ENCODE results near the gene ELANE.

The ELANE gene

GRCh38 chr19:823565-824121, 28.5 kb upstream of the ELANE start:
- ATAC-seq, result no peak
- TF ChIP-seq ISL1 (CRISPR knock-in tag; IDR thresholded peaks at IDR 0.05) (no peak), POU6F1 (CRISPR knock-in tag; IDR thresholded peaks at IDR 0.05; ENCODE audit: borderline replicate concordance, low read depth) (no peak), ESRRG (CRISPR knock-in tag; IDR thresholded peaks at IDR 0.05) (no peak), CREB5 (CRISPR knock-in tag; IDR thresholded peaks at IDR 0.05; ENCODE audit: low read depth) (no peak), ZFP3 (CRISPR knock-in tag; IDR thresholded peaks at IDR 0.05) (no peak)

GRCh38 chr19:824885-825284, 27.2 kb upstream of the ELANE start:
- TF ChIP-seq CREB5 (CRISPR knock-in tag; IDR thresholded peaks at IDR 0.05; ENCODE audit: low read depth) (no peak), GLIS3 (CRISPR knock-in tag; IDR thresholded peaks at IDR 0.05) (no peak), TOX (CRISPR knock-in tag; IDR thresholded peaks at IDR 0.05; ENCODE audit: borderline replicate concordance) (no peak), PATZ1 (CRISPR knock-in tag; IDR thresholded peaks at IDR 0.05; ENCODE audit: borderline replicate concordance) (no peak), ZC3H10 (CRISPR knock-in tag; IDR thresholded peaks at IDR 0.05) (no peak), ISL1 (CRISPR knock-in tag; IDR thresholded peaks at IDR 0.05) (no peak), OSR1 (CRISPR knock-in tag; IDR thresholded peaks at IDR 0.05) (no peak), ZNF70 (CRISPR knock-in tag; IDR thresholded peaks at IDR 0.05) (no peak), ARNTL (CRISPR knock-in tag; IDR thresholded peaks at IDR 0.05; ENCODE audit: borderline replicate concordance, low read depth) (no peak), TSHZ2 (CRISPR knock-in tag; IDR thresholded peaks at IDR 0.05) (no peak), RARB (CRISPR knock-in tag; IDR thresholded peaks at IDR 0.05) (no peak), BACH2 (CRISPR knock-in tag; IDR thresholded peaks at IDR 0.05; ENCODE audit: borderline replicate concordance) (no peak), PPARA (CRISPR knock-in tag; IDR thresholded peaks at IDR 0.05; ENCODE audit: borderline replicate concordance) (no peak), ZNF8 (CRISPR knock-in tag; IDR thresholded peaks at IDR 0.05) (no peak), ESRRG (CRISPR knock-in tag; IDR thresholded peaks at IDR 0.05) (no peak), SNAI2 (CRISPR knock-in tag; IDR thresholded peaks at IDR 0.05) (no peak), CSDC2 (CRISPR knock-in tag; IDR thresholded peaks at IDR 0.05) (no peak)
- no peak for ATAC-seq

- ATAC-seq, result no peak
- TF ChIP-seq ZNF8 (CRISPR knock-in tag; IDR thresholded peaks at IDR 0.05) (no peak), ZC3H10 (CRISPR knock-in tag; IDR thresholded peaks at IDR 0.05) (no peak), TOX (CRISPR knock-in tag; IDR thresholded peaks at IDR 0.05; ENCODE audit: borderline replicate concordance) (no peak), TCF4 (CRISPR knock-in tag; IDR thresholded peaks at IDR 0.05; ENCODE audit: borderline replicate concordance) (no peak), SNAI2 (CRISPR knock-in tag; IDR thresholded peaks at IDR 0.05) (no peak), ESRRG (CRISPR knock-in tag; IDR thresholded peaks at IDR 0.05) (no peak), POU6F1 (CRISPR knock-in tag; IDR thresholded peaks at IDR 0.05; ENCODE audit: borderline replicate concordance, low read depth) (no peak), CREB5 (CRISPR knock-in tag; IDR thresholded peaks at IDR 0.05; ENCODE audit: low read depth) (no peak), PATZ1 (CRISPR knock-in tag; IDR thresholded peaks at IDR 0.05; ENCODE audit: borderline replicate concordance) (no peak), ARNTL (CRISPR knock-in tag; IDR thresholded peaks at IDR 0.05; ENCODE audit: borderline replicate concordance, low read depth) (no peak)
Measured at GRCh38 chr19:825897-826644, 26.0 kb upstream of the ELANE start.

All from SK-N-SH treated with all-trans-retinoic acid at 6 μM for 48 hours (cell line).